ENCODE measurements around the gene PVALB. TPM values are rescaled to one million over a fixed set of nuclear protein-coding genes. Genes with fewer than 3 reads are reported as not detected.

PVALB gene
- total and polyA plus RNA-seq, 2 donors (not counting 1 experiment from before 2014, with no cell fraction given): not detected

DNA sequence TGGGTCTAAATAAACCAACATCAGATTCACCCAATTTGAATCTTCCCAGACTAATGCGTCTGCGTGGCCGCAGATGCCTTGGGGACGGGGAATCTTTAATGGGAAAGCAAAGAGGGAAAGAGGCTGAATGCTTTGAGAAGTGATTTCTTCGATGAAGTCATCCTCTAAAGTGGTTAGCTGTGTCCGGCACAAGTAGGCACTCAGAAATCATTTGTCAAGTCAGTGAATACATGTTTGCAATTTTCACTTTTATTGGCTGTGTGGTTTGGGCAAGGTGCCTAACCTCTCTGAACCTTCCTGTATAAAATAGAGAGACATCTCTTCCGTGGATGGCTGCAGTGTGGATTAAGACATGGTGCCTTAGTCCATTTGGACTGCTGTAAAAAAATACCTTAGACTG lies 21.2 kb downstream of the PVALB start:
- peaks cover 23% of the 10 kb centered on the region for H3K27me3 Mint-ChIP-seq
- DNase-seq (no peak), ATAC-seq (ENCODE audit: low read depth) (no peak)
- WGBS (ENCODE audit: insufficient coverage): 100% methylated on average over 3 of the region's 7 CpGs
- H3K4me1 Mint-ChIP-seq: peaks cover 6% of the 10 kb centered on the region
- intact Hi-C loops (cut with micrococcal nuclease): no loop called here
- CTCF ChIA-PET: no interaction called here
- Histone ChIP-seq H3K79me2 (ENCODE audit: control insufficient read depth, insufficient read depth, low read length) (no peaks in the 10 kb centered on the region), H3K4me2 (replicated peaks; ENCODE audit: low read depth, low read length, poor library complexity, severe bottlenecking) (no peak overlapping the region), H3K27ac (ENCODE audit: low read length in 2 of 2) (no peak overlapping the region), H2AFZ (ENCODE audit: insufficient read depth, low read depth, low read length, poor library complexity, severe bottlenecking) (no peak overlapping the region), H3K27me3 (replicated peaks in 1 of 4; ENCODE audit: control extremely low read depth in 1 of 4, control insufficient read depth in 3 of 4, insufficient read depth in 4 of 4, low read length in 3 of 4) (peaks cover 0 to 2% (median 0%) of the 10 kb centered on the region in 4 experiments), H4K20me1 (ENCODE audit: control insufficient read depth, insufficient read depth, low read length, poor library complexity, severe bottlenecking) (no peaks in the 10 kb centered on the region), H3K9me3 (ENCODE audit: control extremely low read depth in 1 of 3, control insufficient read depth in 2 of 3, insufficient read depth in 1 of 3, low read length in 2 of 3) (no peaks in the 10 kb centered on the region), H3K36me3 (replicated peaks in 1 of 2; ENCODE audit: control extremely low read depth in 1 of 2, control insufficient read depth in 1 of 2, extremely low read depth in 1 of 2, insufficient read depth in 2 of 2, low read length in 1 of 2) (no peaks in the 10 kb centered on the region), H3K9ac (ENCODE audit: low read length) (no peak overlapping the region), H3K4me3 (ENCODE audit: control extremely low read depth in 1 of 5, extremely low read depth in 1 of 5, insufficient read depth in 1 of 5, low read depth in 2 of 5, low read length in 4 of 5) (no peak overlapping the region), H3K4me1 (ENCODE audit: control insufficient read depth in 2 of 2, insufficient read depth in 2 of 2, low read length in 2 of 2) (peaks cover 2 to 13% of the 10 kb centered on the region in 2 donors)
- no peak overlapping the region for H3K4me3 Mint-ChIP-seq
- TF ChIP-seq EZH2 (IDR thresholded peaks at IDR 0.05; ENCODE audit: borderline replicate concordance, insufficient read depth, low read depth, low read length, poor library complexity, severe bottlenecking) (no peak), CTCF (IDR thresholded peaks at IDR 0.05) (no peak)
- H3K9me3 Mint-ChIP-seq (ENCODE audit: insufficient read depth): no peaks in the 10 kb centered on the region
- no peak overlapping the region for H3K27ac Mint-ChIP-seq
- POLR2A ChIA-PET: no interaction called here

- no peak overlapping the region for H2AFZ ChIP-seq (ENCODE audit: insufficient read depth, low read depth, low read length, poor library complexity, severe bottlenecking)
- no peak overlapping the region for H3K27ac Mint-ChIP-seq
- no peaks in the 10 kb centered on the region for H3K4me1 Mint-ChIP-seq
- H3K27me3 ChIP-seq (replicated peaks in 1 of 4; ENCODE audit: control extremely low read depth in 1 of 4, control insufficient read depth in 3 of 4, insufficient read depth in 4 of 4, low read length in 3 of 4): peaks cover 0 to 6% (median 1%) of the 10 kb centered on the region in 4 experiments
- TF ChIP-seq CTCF (IDR thresholded peaks at IDR 0.05): no peak
- no peak for TF ChIP-seq EZH2 (IDR thresholded peaks at IDR 0.05; ENCODE audit: borderline replicate concordance, insufficient read depth, low read depth, low read length, poor library complexity, severe bottlenecking)
- no peak overlapping the region for H3K9ac ChIP-seq (ENCODE audit: low read length)
- no peak overlapping the region for H3K4me3 Mint-ChIP-seq
- H3K27me3 Mint-ChIP-seq: peaks cover 32% of the 10 kb centered on the region
- POLR2A ChIA-PET: no interaction called here
- H4K20me1 ChIP-seq (ENCODE audit: control insufficient read depth, insufficient read depth, low read length, poor library complexity, severe bottlenecking): no peaks in the 10 kb centered on the region
- no peaks in the 10 kb centered on the region for H3K36me3 ChIP-seq (replicated peaks in 1 of 2; ENCODE audit: control extremely low read depth in 1 of 2, control insufficient read depth in 1 of 2, extremely low read depth in 1 of 2, insufficient read depth in 2 of 2, low read length in 1 of 2)
- WGBS (ENCODE audit: insufficient coverage): 53% methylated on average over 6 of the region's 7 CpGs
- CTCF ChIA-PET: no interaction called here
- H3K4me3 ChIP-seq (ENCODE audit: control extremely low read depth in 1 of 5, extremely low read depth in 1 of 5, insufficient read depth in 1 of 5, low read depth in 2 of 5, low read length in 4 of 5): no peak overlapping the region
- DNase-seq: no peak
- H3K4me1 ChIP-seq (ENCODE audit: control insufficient read depth in 2 of 2, insufficient read depth in 2 of 2, low read length in 2 of 2): peaks cover 0 to 6% of the 10 kb centered on the region in 2 donors
- no peaks in the 10 kb centered on the region for H3K79me2 ChIP-seq (ENCODE audit: control insufficient read depth, insufficient read depth, low read length)
- intact Hi-C loops (cut with micrococcal nuclease): no loop called here
- no peak overlapping the region for H3K27ac ChIP-seq (ENCODE audit: low read length in 2 of 2)
- H3K9me3 ChIP-seq (ENCODE audit: control extremely low read depth in 1 of 3, control insufficient read depth in 2 of 3, insufficient read depth in 1 of 3, low read length in 2 of 3): no peaks in the 10 kb centered on the region
- ATAC-seq (ENCODE audit: low read depth): peak; percentile 54
- H3K4me2 ChIP-seq (replicated peaks; ENCODE audit: low read depth, low read length, poor library complexity, severe bottlenecking): no peak overlapping the region
- no peaks in the 10 kb centered on the region for H3K9me3 Mint-ChIP-seq (ENCODE audit: insufficient read depth)
These were observed 26.2 kb downstream of the PVALB start for GRCh38 chr22:36790648-36791047.
